HG03460 (cell line): ENCODE data around the gene ROR2.

Source experiments
- ATAC-seq: cut with Tn5 transposase; IDR thresholded peaks from one replicate; pipeline ENCODE4 v1.9.1; 2021; ENCODE audit not compliant: unreplicated experiment

ROR2 gene

GRCh38 chr9:91882627-91883026 lies 67.4 kb downstream of the ROR2 start:
- ATAC-seq: no peak

GRCh38 chr9:91880378-91880972 lies 69.6 kb downstream of the ROR2 start:
- no peak for ATAC-seq

- no peak for ATAC-seq
Measured at GRCh38 chr9:91879231-91879630, 70.8 kb downstream of the ROR2 start.

- no peak for ATAC-seq
Measured at GRCh38 chr9:91873637-91874051, 76.4 kb downstream of the ROR2 start.

- ATAC-seq: no peak
Measured at GRCh38 chr9:91868732-91869391, 81.2 kb downstream of the ROR2 start.

- no peak for ATAC-seq
Measured at GRCh38 chr9:91867740-91868139, 82.3 kb downstream of the ROR2 start.

GRCh38 chr9:91865041-91865440 lies 85.0 kb downstream of the ROR2 start:
- no peak for ATAC-seq

- no peak for ATAC-seq
Measured at GRCh38 chr9:91864380-91864779, 85.6 kb downstream of the ROR2 start.

GRCh38 chr9:91863469-91863868 lies 86.6 kb downstream of the ROR2 start:
- no peak for ATAC-seq

GRCh38 chr9:91858213-91859030 lies 91.6 kb downstream of the ROR2 start:
- ATAC-seq: no peak

- no peak for ATAC-seq
Measured at GRCh38 chr9:91857291-91858212, 92.5 kb downstream of the ROR2 start.

- ATAC-seq: no peak
Measured at GRCh38 chr9:91856419-91856818, 93.6 kb downstream of the ROR2 start.

- no peak for ATAC-seq
Measured at GRCh38 chr9:91855196-91855595, 94.8 kb downstream of the ROR2 start.

GRCh38 chr9:91852801-91853347 lies 97.2 kb downstream of the ROR2 start:
- ATAC-seq: no peak

GRCh38 chr9:91849694-91850093 lies 100.3 kb downstream of the ROR2 start:
- no peak for ATAC-seq

GRCh38 chr9:91848146-91848545 lies 101.9 kb downstream of the ROR2 start:
- ATAC-seq: no peak

GRCh38 chr9:91847581-91848091 lies 102.4 kb downstream of the ROR2 start:
- no peak for ATAC-seq

- no peak for ATAC-seq
Measured at GRCh38 chr9:91845879-91846278, 104.1 kb downstream of the ROR2 start.

- no peak for ATAC-seq
Measured at GRCh38 chr9:91844701-91845291, 105.2 kb downstream of the ROR2 start.

GRCh38 chr9:91844190-91844589 lies 105.8 kb downstream of the ROR2 start:
- no peak for ATAC-seq
